ENCODE results near the gene FREM2. TPM values are rescaled to one million over a fixed set of nuclear protein-coding genes. Genes with fewer than 3 reads are reported as not detected.

The FREM2 gene
- polyA plus RNA-seq, 1 of the 3 experiments (the other 2 are of a cell fraction), result not detected

DNA sequence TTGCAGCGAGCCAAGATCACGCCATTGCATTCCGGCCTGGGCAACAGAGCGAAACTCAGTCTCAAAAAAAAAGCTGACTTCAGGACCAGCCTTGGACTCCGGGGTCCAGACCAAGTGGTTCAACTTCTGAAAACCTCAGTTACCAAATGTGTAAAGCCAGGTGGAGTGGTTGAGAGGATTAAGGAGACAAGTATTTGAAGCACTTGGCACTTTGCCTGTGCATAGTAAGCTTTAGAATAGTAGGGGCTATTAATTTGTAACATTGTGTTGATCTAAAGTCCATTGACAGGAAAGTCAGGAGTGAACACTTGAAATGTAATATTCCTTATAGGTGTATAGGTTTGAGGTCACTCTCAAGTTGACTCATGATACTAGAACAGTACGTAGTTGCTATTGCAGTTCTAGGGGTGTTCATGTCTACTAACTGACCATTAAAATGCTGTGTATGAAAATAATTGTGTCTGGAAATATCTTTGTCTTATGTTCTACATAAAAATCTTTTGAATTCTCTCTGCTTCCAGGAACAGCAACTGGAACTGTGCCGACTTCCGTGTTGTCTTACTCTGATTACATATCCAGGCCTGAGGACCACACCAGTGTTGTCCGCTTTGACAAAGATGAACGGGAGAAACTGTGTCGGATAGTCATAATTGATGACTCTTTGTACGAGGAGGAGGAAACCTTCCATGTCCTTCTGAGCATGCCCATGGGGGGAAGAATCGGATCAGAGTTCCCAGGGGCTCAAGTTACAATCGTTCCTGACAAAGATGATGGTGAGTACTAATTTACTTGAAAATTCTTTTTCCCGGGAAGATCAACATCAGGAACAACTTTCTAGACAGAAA is 97.4 kb downstream of the FREM2 start:
- no peaks in the 10 kb centered on the region for H4K20me1 ChIP-seq (ENCODE audit: insufficient read depth)
- TF ChIP-seq POLR2AphosphoS5 (IDR thresholded peaks at IDR 0.05; ENCODE audit: low read depth, low read length), result no peak
- no peaks in the 10 kb centered on the region for H3K27me3 ChIP-seq (ENCODE audit: insufficient read depth)
- H3K9me2 ChIP-seq, result no peaks in the 10 kb centered on the region
- no peaks in the 10 kb centered on the region for H3K79me2 ChIP-seq (ENCODE audit: insufficient read depth)
- DNase-seq, result no peak
- H3K4me2 ChIP-seq, result no peak overlapping the region
- H3K9ac ChIP-seq, result no peak overlapping the region
- no peaks in the 10 kb centered on the region for H3F3A ChIP-seq (replicated peaks; ENCODE audit: insufficient read depth)
- no peaks in the 10 kb centered on the region for H3K9me3 ChIP-seq
- CTCF ChIA-PET, result no interaction called here
- WGBS (ENCODE audit: low lambda C conversion rate), result 57% methylated on average over 15 of the region's 15 CpGs
- H3K4me3 ChIP-seq (ENCODE audit: low read depth in 2 of 2, low read length in 1 of 2), result no peak overlapping the region
- POLR2A ChIA-PET, result no interaction called here
- no peaks in the 10 kb centered on the region for H3K36me3 ChIP-seq (replicated peaks in 1 of 2; ENCODE audit: control insufficient read depth in 1 of 2, insufficient read depth in 2 of 2, low read length in 1 of 2)
- no peak overlapping the region for H3K27ac ChIP-seq (ENCODE audit: low read depth in 2 of 2, low read length in 1 of 2)
- no peak overlapping the region for H2AFZ ChIP-seq (ENCODE audit: low read depth)
- no peaks in the 10 kb centered on the region for H3K4me1 ChIP-seq (ENCODE audit: control insufficient read depth in 1 of 2, insufficient read depth in 2 of 2, low read depth in 1 of 2, low read length in 1 of 2)

DNA sequence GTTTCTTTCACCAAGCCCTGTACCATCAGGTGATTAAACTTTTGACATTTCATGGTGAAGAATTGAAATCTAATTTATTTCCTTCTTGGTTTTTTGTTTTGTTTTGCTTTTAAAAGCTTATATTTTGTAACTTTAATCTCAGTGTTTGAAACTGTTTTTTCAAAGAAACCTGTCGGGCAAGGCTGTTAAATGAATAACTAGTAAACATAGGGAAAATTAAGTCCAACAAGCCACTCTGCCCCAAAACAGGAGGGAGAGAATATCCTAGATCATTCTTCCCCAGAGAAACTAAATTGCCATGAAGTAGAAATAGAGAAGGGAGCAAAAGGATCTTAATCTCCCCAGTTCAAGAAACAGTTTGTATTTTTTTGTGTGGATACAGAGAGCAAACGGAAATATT is 98.2 kb downstream of the FREM2 start:
- H3K79me2 ChIP-seq (ENCODE audit: insufficient read depth), result no peaks in the 10 kb centered on the region
- H2AFZ ChIP-seq (ENCODE audit: low read depth), result no peak overlapping the region
- DNase-seq, result no peak
- H3K4me1 ChIP-seq (ENCODE audit: control insufficient read depth in 1 of 2, insufficient read depth in 2 of 2, low read depth in 1 of 2, low read length in 1 of 2), result no peaks in the 10 kb centered on the region
- no peaks in the 10 kb centered on the region for H3F3A ChIP-seq (replicated peaks; ENCODE audit: insufficient read depth)
- no peak overlapping the region for H3K4me3 ChIP-seq (ENCODE audit: low read depth in 2 of 2, low read length in 1 of 2)
- H3K27me3 ChIP-seq (ENCODE audit: insufficient read depth), result no peaks in the 10 kb centered on the region
- H3K9me2 ChIP-seq, result no peaks in the 10 kb centered on the region
- H3K9me3 ChIP-seq, result no peaks in the 10 kb centered on the region
- H3K4me2 ChIP-seq, result no peak overlapping the region
- H3K27ac ChIP-seq (ENCODE audit: low read depth in 2 of 2, low read length in 1 of 2), result no peak overlapping the region
- POLR2A ChIA-PET, result no interaction called here
- H3K9ac ChIP-seq, result no peak overlapping the region
- TF ChIP-seq NFIC (IDR thresholded peaks at IDR 0.05; ENCODE audit: borderline replicate concordance) (no peak), EP300 (IDR thresholded peaks at IDR 0.05; ENCODE audit: borderline replicate concordance in 1 of 2, low read depth in 1 of 2, low read length in 1 of 2) (no peak), RAD21 (IDR thresholded peaks at IDR 0.05; ENCODE audit: low read length) (no peak), ELF1 (IDR thresholded peaks at IDR 0.05) (no peak), TCF12 (IDR thresholded peaks at IDR 0.05) (no peak), POLR2AphosphoS5 (IDR thresholded peaks at IDR 0.05; ENCODE audit: low read depth, low read length) (no peak), GABPA (IDR thresholded peaks at IDR 0.05; ENCODE audit: low read depth) (no peak), SMC3 (IDR thresholded peaks at IDR 0.05; ENCODE audit: low read depth, low read length) (no peak)
- TF ChIP-seq, protein P1, sequence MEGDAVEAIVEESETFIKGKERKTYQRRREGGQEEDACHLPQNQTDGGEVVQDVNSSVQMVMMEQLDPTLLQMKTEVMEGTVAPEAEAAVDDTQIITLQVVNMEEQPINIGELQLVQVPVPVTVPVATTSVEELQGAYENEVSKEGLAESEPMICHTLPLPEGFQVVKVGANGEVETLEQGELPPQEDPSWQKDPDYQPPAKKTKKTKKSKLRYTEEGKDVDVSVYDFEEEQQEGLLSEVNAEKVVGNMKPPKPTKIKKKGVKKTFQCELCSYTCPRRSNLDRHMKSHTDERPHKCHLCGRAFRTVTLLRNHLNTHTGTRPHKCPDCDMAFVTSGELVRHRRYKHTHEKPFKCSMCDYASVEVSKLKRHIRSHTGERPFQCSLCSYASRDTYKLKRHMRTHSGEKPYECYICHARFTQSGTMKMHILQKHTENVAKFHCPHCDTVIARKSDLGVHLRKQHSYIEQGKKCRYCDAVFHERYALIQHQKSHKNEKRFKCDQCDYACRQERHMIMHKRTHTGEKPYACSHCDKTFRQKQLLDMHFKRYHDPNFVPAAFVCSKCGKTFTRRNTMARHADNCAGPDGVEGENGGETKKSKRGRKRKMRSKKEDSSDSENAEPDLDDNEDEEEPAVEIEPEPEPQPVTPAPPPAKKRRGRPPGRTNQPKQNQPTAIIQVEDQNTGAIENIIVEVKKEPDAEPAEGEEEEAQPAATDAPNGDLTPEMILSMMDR (IDR thresholded peaks at IDR 0.05), result no peak
- TF ChIP-seq, protein P2, sequence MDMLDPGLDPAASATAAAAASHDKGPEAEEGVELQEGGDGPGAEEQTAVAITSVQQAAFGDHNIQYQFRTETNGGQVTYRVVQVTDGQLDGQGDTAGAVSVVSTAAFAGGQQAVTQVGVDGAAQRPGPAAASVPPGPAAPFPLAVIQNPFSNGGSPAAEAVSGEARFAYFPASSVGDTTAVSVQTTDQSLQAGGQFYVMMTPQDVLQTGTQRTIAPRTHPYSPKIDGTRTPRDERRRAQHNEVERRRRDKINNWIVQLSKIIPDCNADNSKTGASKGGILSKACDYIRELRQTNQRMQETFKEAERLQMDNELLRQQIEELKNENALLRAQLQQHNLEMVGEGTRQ (IDR thresholded peaks at IDR 0.05; ENCODE audit: borderline replicate concordance, low read depth, low read length), result no peak
- TF ChIP-seq, protein P3, sequence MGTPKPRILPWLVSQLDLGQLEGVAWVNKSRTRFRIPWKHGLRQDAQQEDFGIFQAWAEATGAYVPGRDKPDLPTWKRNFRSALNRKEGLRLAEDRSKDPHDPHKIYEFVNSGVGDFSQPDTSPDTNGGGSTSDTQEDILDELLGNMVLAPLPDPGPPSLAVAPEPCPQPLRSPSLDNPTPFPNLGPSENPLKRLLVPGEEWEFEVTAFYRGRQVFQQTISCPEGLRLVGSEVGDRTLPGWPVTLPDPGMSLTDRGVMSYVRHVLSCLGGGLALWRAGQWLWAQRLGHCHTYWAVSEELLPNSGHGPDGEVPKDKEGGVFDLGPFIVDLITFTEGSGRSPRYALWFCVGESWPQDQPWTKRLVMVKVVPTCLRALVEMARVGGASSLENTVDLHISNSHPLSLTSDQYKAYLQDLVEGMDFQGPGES (IDR thresholded peaks at IDR 0.05; ENCODE audit: low read depth, low read length), result no peak
- CTCF ChIA-PET, result no interaction called here
- H4K20me1 ChIP-seq (ENCODE audit: insufficient read depth), result no peaks in the 10 kb centered on the region
- WGBS (ENCODE audit: low lambda C conversion rate), result 28% methylated on average over 2 of the region's 2 CpGs
- no peaks in the 10 kb centered on the region for H3K36me3 ChIP-seq (replicated peaks in 1 of 2; ENCODE audit: control insufficient read depth in 1 of 2, insufficient read depth in 2 of 2, low read length in 1 of 2)
